HepG2 (cell line): ENCODE data around the gene NKPD1. TPM values are rescaled to one million over a fixed set of nuclear protein-coding genes. Genes with fewer than 3 reads are reported as not detected.

ENCODE experiments used
- BCL3 ChIP-seq: sonication (generic); formaldehyde crosslinking; IDR thresholded peaks from 2 replicates; pipeline ENCODE4 v1.5.1; 2020; ENCODE audit warnings: mild to moderate bottlenecking, missing genetic modification reagents, moderate library complexity
- CENPT ChIP-seq: sonication (generic); formaldehyde crosslinking; IDR thresholded peaks from 2 replicates; pipeline ENCODE4 v1.8.0; 2022; ENCODE audit warnings: low read depth, mild to moderate bottlenecking, moderate library complexity, missing genetic modification reagents
- EED ChIP-seq: sonication (generic); formaldehyde crosslinking; IDR thresholded peaks from 2 replicates; pipeline ENCODE4 v1.5.0; 2020; ENCODE audit warnings: mild to moderate bottlenecking, missing genetic modification reagents
- EP300 ChIP-seq, 3 experiments: sonication (generic) in 1 of 3; formaldehyde crosslinking in 1 of 3; IDR thresholded peaks; 2 replicates each; pipeline versions ENCODE4 v1.5.1 to v1.6.1; 2011 to 2020; ENCODE audit warnings: low read depth in 2 of 3, low read length in 2 of 3, borderline replicate concordance in 1 of 3, improper control_type of control experiment in 1 of 3, mild to moderate bottlenecking in 1 of 3, missing genetic modification reagents in 1 of 3, moderate library complexity in 1 of 3
- EZH2 ChIP-seq: conservative IDR thresholded peaks from 2 replicates; pipeline ENCODE4 v1.6.1; 2012; ENCODE audit warnings: mild to moderate bottlenecking, low read depth, low read length, moderate library complexity
- HIVEP1 ChIP-seq: sonication (generic); formaldehyde crosslinking; IDR thresholded peaks from 2 replicates; pipeline ENCODE4 v1.4.0; 2020; ENCODE audit warnings: mild to moderate bottlenecking, missing genetic modification reagents
- KDM3A ChIP-seq: IDR thresholded peaks from 2 replicates; pipeline ENCODE4 v1.6.1; 2018; ENCODE audit warnings: low read depth, missing compliant biosample characterization
- KLF9 ChIP-seq: IDR thresholded peaks from 2 replicates; pipeline ENCODE4 v1.6.1; 2016; ENCODE audit warnings: low read depth
- MIXL1 ChIP-seq: IDR thresholded peaks from 2 replicates; pipeline ENCODE4 v1.6.1; 2016
- POLR2G ChIP-seq: fragments of 200-400 bp; formaldehyde crosslinking; IDR thresholded peaks from 2 replicates; pipeline ENCODE4 v1.6.1; 2018; ENCODE audit warnings: mild to moderate bottlenecking, low read depth, low read length, moderate library complexity
- PRDM15 ChIP-seq: sonication (generic); formaldehyde crosslinking; IDR thresholded peaks from 2 replicates; pipeline ENCODE4 v1.4.0; 2020; ENCODE audit warnings: missing genetic modification reagents
- SUZ12 ChIP-seq: fragments of 150-350 bp; IDR thresholded peaks from 2 replicates; pipeline ENCODE4 v1.6.1; 2014; ENCODE audit warnings: low read depth, low read length
- YEATS2 ChIP-seq: sonication (generic); formaldehyde crosslinking; IDR thresholded peaks from 2 replicates; pipeline ENCODE4 v1.4.0; 2020; ENCODE audit warnings: missing genetic modification reagents, borderline replicate concordance
- YEATS4 ChIP-seq: sonication (generic); formaldehyde crosslinking; IDR thresholded peaks from 2 replicates; pipeline ENCODE4 v1.4.0; 2020; ENCODE audit warnings: missing genetic modification reagents, borderline replicate concordance
- YY1 ChIP-seq: IDR thresholded peaks from 2 replicates; pipeline ENCODE4 v1.6.1; 2011; ENCODE audit warnings: low read length, low read depth, moderate library complexity, mild to moderate bottlenecking; ENCODE audit not compliant: insufficient read depth, insufficient replicate concordance
- ZFX ChIP-seq: sonication (generic); formaldehyde crosslinking; IDR thresholded peaks from 2 replicates; pipeline ENCODE4 v1.4.0; 2020; ENCODE audit warnings: mild to moderate bottlenecking, low read depth, missing genetic modification reagents, moderate library complexity
- ZNF430 ChIP-seq: sonication (generic); formaldehyde crosslinking; IDR thresholded peaks from 2 replicates; pipeline ENCODE4 v1.9.0; 2021; ENCODE audit warnings: mild to moderate bottlenecking, missing genetic modification reagents
- ZNF441 ChIP-seq: sonication (generic); formaldehyde crosslinking; IDR thresholded peaks from 2 replicates; pipeline ENCODE4 v1.7.0; 2021; ENCODE audit warnings: missing genetic modification reagents, borderline replicate concordance
- ZNF704 ChIP-seq: sonication (generic); formaldehyde crosslinking; IDR thresholded peaks from 2 replicates; pipeline ENCODE4 v1.8.1; 2023; ENCODE audit warnings: mild to moderate bottlenecking, inconsistent platforms, moderate library complexity, missing genetic modification reagents, borderline replicate concordance
- ZNF746 ChIP-seq: sonication (generic); formaldehyde crosslinking; IDR thresholded peaks from 2 replicates; pipeline ENCODE4 v1.8.0; 2022; ENCODE audit warnings: mild to moderate bottlenecking, missing genetic modification reagents
- ZSCAN25 ChIP-seq: sonication (generic); formaldehyde crosslinking; IDR thresholded peaks from 2 replicates; pipeline ENCODE4 v1.8.0; 2022; ENCODE audit warnings: mild to moderate bottlenecking, missing genetic modification reagents
- polyA plus RNA-seq, 8 experiments: library from polyadenylated mRNA; depleted of rRNA in 3 of 8; stranded (reverse) in 7 of 8; unstranded in 1 of 8; fragments of >200 nt; fragmentation: Illumina TruSeq in 4 of 8; extraction: Trizol in 4 of 8; gene quantifications; 2 replicates each; pipeline versions ENCODE4 v1.2.1 to v1.2.3, GENCODE V29; 2011 to 2016; ENCODE audit warnings: low read depth in 4 of 8, missing spikeins in 1 of 8, mixed read lengths in 1 of 8; ENCODE audit not compliant: insufficient read depth in 1 of 8
- total RNA-seq, 5 experiments: library from RNA; depleted of rRNA; stranded (reverse); fragments of >200 nt; fragmentation: Illumina TruSeq; extraction: Trizol; gene quantifications; 2 replicates each; pipeline ENCODE4 v1.2.3, GENCODE V29; 2016; ENCODE audit warnings: low read depth in 1 of 5
- TF ChIP-seq, protein P1 (sequence below): sonication (generic); formaldehyde crosslinking; IDR thresholded peaks from 2 replicates; pipeline ENCODE4 v1.4.0; 2020; ENCODE audit warnings: missing genetic modification reagents

NKPD1 gene
- total and polyA plus RNA-seq, 2 of the 13 experiments (the other 11 are each of a cell fraction or from before 2014, with no cell fraction given): 0.03 TPM; not detected in 1

DNA sequence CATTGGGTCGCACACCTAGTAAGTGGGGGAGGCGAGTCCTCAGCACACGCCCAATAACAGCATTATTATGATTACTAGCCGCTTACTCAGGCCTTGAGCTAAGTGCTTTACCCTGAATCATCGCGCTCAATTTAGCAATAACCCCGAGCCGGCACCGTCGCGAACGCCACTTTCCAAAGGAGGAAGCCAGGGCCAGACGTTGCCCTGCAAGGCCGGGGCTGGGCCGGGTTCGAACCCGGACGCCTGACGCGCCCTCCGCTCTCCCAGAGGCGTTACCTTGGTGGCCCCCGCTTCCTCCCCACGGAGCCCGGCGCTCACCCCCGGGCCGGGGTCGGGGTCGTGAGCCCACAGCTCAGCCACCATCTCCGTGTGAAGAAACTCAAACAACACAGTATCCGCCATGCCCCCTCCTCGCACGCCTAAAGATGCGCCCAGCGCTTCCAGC lies 17.1 kb upstream of the NKPD1 start, which contains the start of gene TRAPPC6A (continued):
- no peak; the same call in 1 of the 2 replicates for TF ChIP-seq BCL3 (CRISPR knock-in tag)
- TF ChIP-seq ZNF441: no peak; the same call in 1 of the 2 replicates
- no peak for TF ChIP-seq KLF9
- TF ChIP-seq ZNF430: peak; percentile 86
- TF ChIP-seq EED: no peak
- TF ChIP-seq EZH2: no peak
- no peak for TF ChIP-seq MIXL1
- peak; percentile 73; the same call in 1 of the 2 replicates for TF ChIP-seq HIVEP1 (CRISPR knock-in tag)
- TF ChIP-seq EP300 (IDR thresholded peaks at IDR 0.05; ENCODE audit: low read depth in 2 of 2, low read length in 2 of 2): no peak
- TF ChIP-seq EP300 (CRISPR knock-in tag; IDR thresholded peaks at IDR 0.05; ENCODE audit: borderline replicate concordance): no peak
- TF ChIP-seq YY1: peak; percentile 87
- TF ChIP-seq YEATS2 (CRISPR knock-in tag): no peak
- peak; percentile 74 for TF ChIP-seq POLR2G
- no peak for TF ChIP-seq YEATS4 (CRISPR knock-in tag)
- TF ChIP-seq, protein P1, sequence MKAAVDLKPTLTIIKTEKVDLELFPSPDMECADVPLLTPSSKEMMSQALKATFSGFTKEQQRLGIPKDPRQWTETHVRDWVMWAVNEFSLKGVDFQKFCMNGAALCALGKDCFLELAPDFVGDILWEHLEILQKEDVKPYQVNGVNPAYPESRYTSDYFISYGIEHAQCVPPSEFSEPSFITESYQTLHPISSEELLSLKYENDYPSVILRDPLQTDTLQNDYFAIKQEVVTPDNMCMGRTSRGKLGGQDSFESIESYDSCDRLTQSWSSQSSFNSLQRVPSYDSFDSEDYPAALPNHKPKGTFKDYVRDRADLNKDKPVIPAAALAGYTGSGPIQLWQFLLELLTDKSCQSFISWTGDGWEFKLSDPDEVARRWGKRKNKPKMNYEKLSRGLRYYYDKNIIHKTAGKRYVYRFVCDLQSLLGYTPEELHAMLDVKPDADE (CRISPR knock-in tag): no peak
- no peak for TF ChIP-seq ZNF746 (CRISPR knock-in tag)
- no peak for TF ChIP-seq CENPT (CRISPR knock-in tag)
- TF ChIP-seq ZSCAN25 (CRISPR knock-in tag): no peak
- TF ChIP-seq SUZ12: no peak
- TF ChIP-seq ZNF704 (CRISPR knock-in tag): no peak
- no peak for TF ChIP-seq PRDM15 (CRISPR knock-in tag)
- no peak for TF ChIP-seq KDM3A (CRISPR knock-in tag)
- peak; percentile 76 for TF ChIP-seq ZFX (CRISPR knock-in tag)
